Tibial artery (tissue), 4 donors: Measurements from ENCODE around the gene VTI1A.
"Not testable (repeated sequence)": the region's sequence is repeated elsewhere in the genome, so short reads cannot be mapped to it uniquely, and the experiment has no call there.

Experiments used
- DNase-seq, 2 donors: peaks; one replicate each; pipeline ENCODE4 v3.0.0-alpha.2; 2019
- H3K27ac ChIP-seq, 2 donors: fragments of 200-600 bp; sonication (generic) in 1 of 2; 1 replicate in 1 of 2; 2 replicates in 1 of 2; pipeline ENCODE4 v1.5.1; 2018 to 2019; ENCODE audit warnings: mild to moderate bottlenecking in 1 of 2
- H3K27me3 ChIP-seq, 2 donors: fragments of 200-600 bp; sonication (generic) in 1 of 2; one replicate each; pipeline versions ENCODE4 v1.5.1 to v1.6.0; 2016 to 2019
- H3K36me3 ChIP-seq, 3 donors: fragments of 200-600 bp; sonication (generic) in 2 of 3; one replicate each; pipeline ENCODE4 v1.5.1; 2016 to 2019; ENCODE audit warnings: mild to moderate bottlenecking in 2 of 3
- H3K4me1 ChIP-seq, 4 donors: fragments of 200-600 bp; sonication (generic) in 2 of 4; 1 replicate in 3 of 4; 2 replicates in 1 of 4; pipeline ENCODE4 v1.5.1; 2016 to 2019
- H3K4me3 ChIP-seq, 2 donors: fragments of 200-600 bp; sonication (generic) in 1 of 2; 1 replicate in 1 of 2; 2 replicates in 1 of 2; pipeline ENCODE4 v1.5.1; 2018 to 2019; ENCODE audit warnings: mild to moderate bottlenecking in 2 of 2
- H3K9me3 ChIP-seq, 3 donors: fragments of 200-600 bp; sonication (generic) in 1 of 3; one replicate each; pipeline ENCODE4 v1.5.1; 2016 to 2019
- intact Hi-C: fragments of 100-400 bp; cut with DNase I; formaldehyde crosslinking; loops from one replicate; pipeline ENCODE4 v1.15.0; 2023; ENCODE audit warnings: low total_unique reads
- TF ChIP-seq, protein P1 (sequence below), 2 experiments: fragments of 200-600 bp in 1 of 2; fragments of 450-650 bp in 1 of 2; IDR thresholded peaks; one replicate each; pipeline ENCODE4 v1.5.1; 2017 to 2019; ENCODE audit warnings: antibody characterized with exemption in 2 of 2, mild to moderate bottlenecking in 1 of 2, moderate library complexity in 1 of 2

The VTI1A gene

GRCh38 chr10:112587729-112588128, 140.7 kb downstream of the VTI1A start:
- TF ChIP-seq, protein P1, sequence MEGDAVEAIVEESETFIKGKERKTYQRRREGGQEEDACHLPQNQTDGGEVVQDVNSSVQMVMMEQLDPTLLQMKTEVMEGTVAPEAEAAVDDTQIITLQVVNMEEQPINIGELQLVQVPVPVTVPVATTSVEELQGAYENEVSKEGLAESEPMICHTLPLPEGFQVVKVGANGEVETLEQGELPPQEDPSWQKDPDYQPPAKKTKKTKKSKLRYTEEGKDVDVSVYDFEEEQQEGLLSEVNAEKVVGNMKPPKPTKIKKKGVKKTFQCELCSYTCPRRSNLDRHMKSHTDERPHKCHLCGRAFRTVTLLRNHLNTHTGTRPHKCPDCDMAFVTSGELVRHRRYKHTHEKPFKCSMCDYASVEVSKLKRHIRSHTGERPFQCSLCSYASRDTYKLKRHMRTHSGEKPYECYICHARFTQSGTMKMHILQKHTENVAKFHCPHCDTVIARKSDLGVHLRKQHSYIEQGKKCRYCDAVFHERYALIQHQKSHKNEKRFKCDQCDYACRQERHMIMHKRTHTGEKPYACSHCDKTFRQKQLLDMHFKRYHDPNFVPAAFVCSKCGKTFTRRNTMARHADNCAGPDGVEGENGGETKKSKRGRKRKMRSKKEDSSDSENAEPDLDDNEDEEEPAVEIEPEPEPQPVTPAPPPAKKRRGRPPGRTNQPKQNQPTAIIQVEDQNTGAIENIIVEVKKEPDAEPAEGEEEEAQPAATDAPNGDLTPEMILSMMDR (IDR thresholded peaks at IDR 0.05): no peak
- H3K36me3 ChIP-seq: no peaks in the 10 kb centered on the region
- no peak for DNase-seq
- no peak overlapping the region for H3K4me3 ChIP-seq
- H3K4me1 ChIP-seq: peaks cover 0 to 47% (median 24%) of the 10 kb centered on the region in 4 donors
- no peak overlapping the region for H3K27ac ChIP-seq
- intact Hi-C loops: no loop called here
- H3K27me3 ChIP-seq: no peaks in the 10 kb centered on the region
- no peaks in the 10 kb centered on the region for H3K9me3 ChIP-seq

DNA sequence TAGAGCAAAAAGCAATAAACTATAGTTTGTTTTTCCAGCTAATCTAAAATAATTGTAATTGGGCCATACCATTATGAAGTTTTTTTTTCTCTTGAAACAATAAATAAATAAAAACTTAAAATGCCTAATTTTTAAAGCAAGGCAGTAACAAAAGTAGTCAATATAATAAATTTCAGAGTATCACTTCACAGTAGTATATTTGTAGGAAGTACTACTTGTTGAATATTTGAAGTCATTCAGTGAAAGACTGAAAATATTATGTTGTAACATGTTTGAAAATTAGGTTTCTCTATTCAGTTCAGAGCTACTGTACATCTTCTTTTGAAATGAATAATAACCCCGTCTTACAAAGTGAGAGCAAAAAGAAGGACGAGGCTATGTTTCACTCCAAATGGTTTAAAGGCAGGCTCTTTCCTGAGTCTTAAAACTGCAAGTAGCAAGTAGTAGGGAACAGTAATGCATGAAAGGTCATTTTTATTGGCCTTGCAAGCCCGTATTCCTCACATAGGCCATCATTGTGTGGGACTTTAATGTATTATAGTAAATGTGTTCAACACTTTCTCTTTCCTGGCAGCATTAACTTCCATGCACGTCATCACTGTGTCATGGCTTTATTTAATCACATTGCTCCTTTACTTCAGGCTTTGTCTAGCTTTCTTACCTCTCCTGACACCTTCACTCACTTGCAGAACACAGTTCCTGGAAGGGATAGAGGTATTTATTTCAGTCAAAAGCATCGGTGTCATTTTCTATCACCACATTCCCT, 141.4 kb downstream of the VTI1A start:
- intact Hi-C loops: no loop called here

DNA sequence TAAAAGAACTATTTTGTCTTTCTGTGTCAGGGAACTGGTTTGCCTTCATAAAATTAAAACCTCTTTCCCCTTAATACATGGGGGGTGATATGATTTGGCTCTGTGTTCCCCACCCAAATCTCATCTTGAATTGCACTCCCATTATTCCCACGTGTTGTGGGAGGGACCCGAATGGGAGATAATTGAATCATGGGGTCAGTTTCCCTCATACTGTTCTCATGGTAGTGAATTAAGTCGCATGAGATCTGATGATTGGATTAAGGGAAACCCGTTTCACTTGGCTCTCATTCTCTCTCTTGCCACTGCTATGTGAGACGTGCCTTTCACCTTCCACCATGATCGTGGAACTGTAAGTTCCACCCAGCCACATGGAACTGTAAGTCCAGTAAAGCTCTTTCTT, 142.1 kb downstream of the VTI1A start:
- TF ChIP-seq, protein P1 (IDR thresholded peaks at IDR 0.05): no peak
- Histone ChIP-seq H3K4me3 (no peak overlapping the region), H3K36me3 (no peaks in the 10 kb centered on the region), H3K27me3 (no peaks in the 10 kb centered on the region), H3K27ac (no peak overlapping the region), H3K4me1 (peaks cover 0 to 47% (median 24%) of the 10 kb centered on the region in 4 donors), H3K9me3 (no peaks in the 10 kb centered on the region)
- intact Hi-C loops: no loop called here
- no peak for DNase-seq

More for the DNA sequence above, 141.4 kb downstream of the VTI1A start:
- H3K27ac ChIP-seq: no peak overlapping the region
- TF ChIP-seq, protein P1 (IDR thresholded peaks at IDR 0.05): no peak
- no peak overlapping the region for H3K4me3 ChIP-seq
- peaks cover 0 to 47% (median 24%) of the 10 kb centered on the region in 4 donors for H3K4me1 ChIP-seq
- DNase-seq: no peak
- H3K9me3 ChIP-seq: no peaks in the 10 kb centered on the region
- H3K36me3 ChIP-seq: no peaks in the 10 kb centered on the region
- no peaks in the 10 kb centered on the region for H3K27me3 ChIP-seq

DNA sequence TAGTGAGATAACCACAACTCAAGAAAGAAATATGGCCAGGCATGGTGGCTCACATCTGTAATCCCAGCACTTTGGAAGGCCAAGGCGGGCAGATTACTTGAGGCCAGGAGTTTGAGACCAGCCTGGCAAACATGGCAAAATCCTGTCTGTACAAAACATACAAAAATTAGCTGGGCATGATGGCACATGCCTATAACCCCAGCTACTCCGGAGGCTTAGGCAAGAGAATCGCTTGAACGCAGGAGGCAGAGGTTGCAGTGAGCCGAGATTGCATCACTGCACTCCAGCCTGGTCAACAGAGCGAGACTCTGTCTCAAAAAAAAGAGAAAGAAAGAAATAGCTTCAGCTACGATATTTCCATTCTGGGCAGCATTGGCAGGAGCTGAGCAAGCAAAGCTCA, 143.8 kb downstream of the VTI1A start:
- peaks cover 0 to 30% (median 13%) of the 10 kb centered on the region in 4 donors for H3K4me1 ChIP-seq
- H3K9me3 ChIP-seq, intact Hi-C loops, H3K27ac ChIP-seq, DNase-seq, H3K36me3 ChIP-seq, H3K4me3 ChIP-seq, H3K27me3 ChIP-seq: not testable (repeated sequence)

- Histone ChIP-seq H3K27ac (no peak overlapping the region), H3K4me3 (no peak overlapping the region), H3K9me3 (no peaks in the 10 kb centered on the region), H3K36me3 (no peaks in the 10 kb centered on the region), H3K27me3 (no peaks in the 10 kb centered on the region), H3K4me1 (peaks cover 0 to 8% (median 0%) of the 10 kb centered on the region in 4 donors)
- TF ChIP-seq, protein P1 (IDR thresholded peaks at IDR 0.05): no peak
- no peak for DNase-seq
- intact Hi-C loops: no loop called here
Measured at GRCh38 chr10:112593023-112593422, 146.0 kb downstream of the VTI1A start.

DNA sequence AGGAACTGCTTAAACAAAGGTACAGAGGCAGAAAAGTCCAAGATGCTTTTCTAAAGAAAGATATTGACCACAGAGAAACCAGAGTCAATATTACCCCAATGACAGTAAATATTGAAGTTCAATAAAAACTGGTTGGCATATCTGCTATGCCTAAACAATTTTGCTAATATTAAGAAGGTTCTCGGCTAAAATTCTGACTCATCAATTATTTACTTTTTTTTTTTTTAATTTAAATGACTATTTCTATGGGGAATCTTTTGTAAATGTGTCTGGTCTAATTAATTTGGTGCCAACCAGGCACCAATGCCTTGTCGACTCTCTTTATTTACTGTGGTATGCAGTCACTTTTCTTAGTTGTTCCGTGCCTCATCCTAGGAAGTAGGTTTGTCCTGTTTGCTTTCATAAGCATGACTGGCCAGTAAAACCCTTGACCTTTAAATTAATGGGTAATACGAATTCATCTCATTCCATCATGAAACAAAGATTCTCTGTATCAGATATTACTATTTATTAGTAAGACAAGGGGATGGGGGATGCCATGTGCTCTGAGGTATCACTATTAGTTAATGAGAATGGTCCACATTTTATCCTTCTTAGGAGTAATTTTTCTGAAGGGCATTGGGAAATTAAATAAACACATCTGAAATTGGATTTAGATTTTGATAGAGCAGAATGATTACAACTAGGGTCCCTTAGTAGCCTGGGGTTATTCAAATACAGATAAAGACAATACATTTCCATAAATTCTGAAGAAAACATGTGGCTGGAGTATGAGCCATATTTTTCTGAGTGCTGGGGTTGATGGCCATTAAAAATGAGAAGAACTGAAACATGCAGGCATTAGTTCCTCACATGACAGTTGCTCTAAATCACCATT, 154.4 kb downstream of the VTI1A start:
- Histone ChIP-seq H3K4me1 (no peaks in the 10 kb centered on the region), H3K36me3 (no peaks in the 10 kb centered on the region), H3K27ac (no peak overlapping the region), H3K4me3 (no peak overlapping the region), H3K9me3 (no peaks in the 10 kb centered on the region), H3K27me3 (no peaks in the 10 kb centered on the region)
- TF ChIP-seq, protein P1 (IDR thresholded peaks at IDR 0.05): no peak
- no peak for DNase-seq
- intact Hi-C loops: no loop called here
